ENCODE measurements around the gene INO80B.

GRCh38 chr2:74420006-74420405 lies 34.9 kb upstream of the INO80B start:
- no peak for TF ChIP-seq POLR2A (IDR thresholded peaks at IDR 0.05)
- TF ChIP-seq CTCF (IDR thresholded peaks at IDR 0.05) = no peak

Measured in ovary (tissue), 3 donors.